ENCODE results near the gene CCDC171.

The CCDC171 gene

DNA sequence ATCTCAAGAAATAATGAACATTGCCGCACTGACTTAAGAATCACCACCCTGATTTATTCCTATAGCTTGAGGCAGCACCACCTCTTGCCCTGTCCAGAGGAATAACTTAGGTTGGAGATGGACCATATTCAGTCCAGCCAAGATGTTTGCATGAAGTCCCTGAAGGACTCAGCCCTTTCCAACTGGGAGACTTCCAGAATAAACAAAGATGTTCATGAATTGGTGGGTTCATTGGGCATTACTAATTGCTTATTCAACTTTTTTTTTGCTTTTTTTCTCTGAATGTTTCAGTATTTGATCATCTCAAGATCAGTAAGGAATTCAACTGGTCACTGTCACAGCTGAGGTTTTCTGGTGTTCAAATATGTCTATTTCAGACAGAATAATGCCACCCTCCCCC is 470.6 kb downstream of the CCDC171 start:
- TF ChIP-seq FOXM1 (IDR thresholded peaks at IDR 0.05; ENCODE audit: borderline replicate concordance, low read depth) (no peak), ZBTB7A (IDR thresholded peaks at IDR 0.05; ENCODE audit: low read depth) (no peak), NFIC (IDR thresholded peaks at IDR 0.05) (no peak), TAF1 (IDR thresholded peaks at IDR 0.05; ENCODE audit: low read depth) (no peak), TEAD4 (IDR thresholded peaks at IDR 0.05) (no peak), RAD21 (IDR thresholded peaks at IDR 0.05; ENCODE audit: low read depth) (no peak), CREB1 (IDR thresholded peaks at IDR 0.05; ENCODE audit: low read depth) (no peak), EGR1 (IDR thresholded peaks at IDR 0.05) (no peak), YY1 (IDR thresholded peaks at IDR 0.05; ENCODE audit: low read depth) (no peak), TCF12 (IDR thresholded peaks at IDR 0.05; ENCODE audit: low read depth) (no peak), EP300 (IDR thresholded peaks at IDR 0.05; ENCODE audit: borderline replicate concordance) (no peak), CEBPB (IDR thresholded peaks at IDR 0.05) (no peak)
- TF ChIP-seq, protein P1, sequence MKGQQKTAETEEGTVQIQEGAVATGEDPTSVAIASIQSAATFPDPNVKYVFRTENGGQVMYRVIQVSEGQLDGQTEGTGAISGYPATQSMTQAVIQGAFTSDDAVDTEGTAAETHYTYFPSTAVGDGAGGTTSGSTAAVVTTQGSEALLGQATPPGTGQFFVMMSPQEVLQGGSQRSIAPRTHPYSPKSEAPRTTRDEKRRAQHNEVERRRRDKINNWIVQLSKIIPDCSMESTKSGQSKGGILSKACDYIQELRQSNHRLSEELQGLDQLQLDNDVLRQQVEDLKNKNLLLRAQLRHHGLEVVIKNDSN (IDR thresholded peaks at IDR 0.05): no peak
- TF ChIP-seq, protein P2, sequence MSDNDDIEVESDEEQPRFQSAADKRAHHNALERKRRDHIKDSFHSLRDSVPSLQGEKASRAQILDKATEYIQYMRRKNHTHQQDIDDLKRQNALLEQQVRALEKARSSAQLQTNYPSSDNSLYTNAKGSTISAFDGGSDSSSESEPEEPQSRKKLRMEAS (IDR thresholded peaks at IDR 0.05): no peak
- TF ChIP-seq, protein P3, sequence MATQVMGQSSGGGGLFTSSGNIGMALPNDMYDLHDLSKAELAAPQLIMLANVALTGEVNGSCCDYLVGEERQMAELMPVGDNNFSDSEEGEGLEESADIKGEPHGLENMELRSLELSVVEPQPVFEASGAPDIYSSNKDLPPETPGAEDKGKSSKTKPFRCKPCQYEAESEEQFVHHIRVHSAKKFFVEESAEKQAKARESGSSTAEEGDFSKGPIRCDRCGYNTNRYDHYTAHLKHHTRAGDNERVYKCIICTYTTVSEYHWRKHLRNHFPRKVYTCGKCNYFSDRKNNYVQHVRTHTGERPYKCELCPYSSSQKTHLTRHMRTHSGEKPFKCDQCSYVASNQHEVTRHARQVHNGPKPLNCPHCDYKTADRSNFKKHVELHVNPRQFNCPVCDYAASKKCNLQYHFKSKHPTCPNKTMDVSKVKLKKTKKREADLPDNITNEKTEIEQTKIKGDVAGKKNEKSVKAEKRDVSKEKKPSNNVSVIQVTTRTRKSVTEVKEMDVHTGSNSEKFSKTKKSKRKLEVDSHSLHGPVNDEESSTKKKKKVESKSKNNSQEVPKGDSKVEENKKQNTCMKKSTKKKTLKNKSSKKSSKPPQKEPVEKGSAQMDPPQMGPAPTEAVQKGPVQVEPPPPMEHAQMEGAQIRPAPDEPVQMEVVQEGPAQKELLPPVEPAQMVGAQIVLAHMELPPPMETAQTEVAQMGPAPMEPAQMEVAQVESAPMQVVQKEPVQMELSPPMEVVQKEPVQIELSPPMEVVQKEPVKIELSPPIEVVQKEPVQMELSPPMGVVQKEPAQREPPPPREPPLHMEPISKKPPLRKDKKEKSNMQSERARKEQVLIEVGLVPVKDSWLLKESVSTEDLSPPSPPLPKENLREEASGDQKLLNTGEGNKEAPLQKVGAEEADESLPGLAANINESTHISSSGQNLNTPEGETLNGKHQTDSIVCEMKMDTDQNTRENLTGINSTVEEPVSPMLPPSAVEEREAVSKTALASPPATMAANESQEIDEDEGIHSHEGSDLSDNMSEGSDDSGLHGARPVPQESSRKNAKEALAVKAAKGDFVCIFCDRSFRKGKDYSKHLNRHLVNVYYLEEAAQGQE (IDR thresholded peaks at IDR 0.05; ENCODE audit: low read depth): no peak
